Activated CD4-positive, alpha-beta T cell treated with anti-CD3 and anti-CD28 coated beads for 36 hours (primary cell): ENCODE results near the gene SLC25A17. TPM values are rescaled to one million over a fixed set of nuclear protein-coding genes. Genes with fewer than 3 reads are reported as not detected.
A peak's percentile ranks its signal among the peaks of the same experiment; 100 is the strongest.
"Not testable (repeated sequence)": the region's sequence is repeated elsewhere in the genome, so short reads cannot be mapped to it uniquely, and the experiment has no call there.

Source experiments
- ATAC-seq: fragments of 200-7000 bp; cut with Tn5 transposase; one replicate; pipeline ENCODE4 v1.10.0; 2021; ENCODE audit warnings: mild to moderate bottlenecking, moderate library complexity
- CTCF ChIA-PET: fragments of 350-600 bp; sonication (Branson Sonifier 250); formaldehyde crosslinking; loops from one replicate; lab custom pipeline; 2021; ENCODE audit warnings: antibody characterized with exemption; lab: Charles Lee
- POLR2A ChIA-PET: fragments of 350-600 bp; sonication (Branson Sonifier 250); formaldehyde crosslinking; loops from one replicate; lab custom pipeline; 2021; ENCODE audit warnings: antibody characterized with exemption, inconsistent platforms; lab: Charles Lee
- DNase-seq: peaks from one replicate; pipeline ENCODE4 v3.0.0-alpha.2; 2020
- H3K27ac Mint-ChIP-seq: one replicate; pipeline ENCODE4 v1.8.0; 2021; ENCODE audit warnings: mixed read lengths
- H3K27me3 Mint-ChIP-seq: one replicate; pipeline ENCODE4 v1.8.0; 2021; ENCODE audit warnings: mixed read lengths
- H3K36me3 Mint-ChIP-seq: one replicate; pipeline ENCODE4 v1.8.0; 2021; ENCODE audit warnings: low read depth, mixed read lengths
- H3K4me1 Mint-ChIP-seq: one replicate; pipeline ENCODE4 v1.8.0; 2021; ENCODE audit warnings: mixed read lengths
- H3K4me3 Mint-ChIP-seq: one replicate; pipeline ENCODE4 v1.8.0; 2021; ENCODE audit warnings: mild to moderate bottlenecking, moderate library complexity, mixed read lengths
- H3K9me3 Mint-ChIP-seq: one replicate; pipeline ENCODE4 v1.8.0; 2021; ENCODE audit warnings: low read depth, mixed read lengths
- intact Hi-C, 2 experiments: fragments of 100-400 bp; cut with DNase I in 1 of 2; cut with micrococcal nuclease in 1 of 2; formaldehyde crosslinking; loops; one replicate each; pipeline versions ENCODE4 v1.14.2 to v1.15.1; 2022 to 2024; cut with DNase I, micrococcal nuclease
- microRNA-seq: library from miRNA; unstranded; fragments of <30 nt; microRNA quantifications from one replicate; pipeline ENCODE4 v1.2.0, GENCODE V29; 2021; ENCODE audit warnings: borderline replicate concordance
- total RNA-seq, 2 experiments: library from RNA; stranded (reverse); gene quantifications; one replicate each; pipeline ENCODE4 v1.2.3, GENCODE V29; 2021

SLC25A17 gene
- total RNA-seq, 2 experiments from 2014 or later, result 23.3 to 29.7 TPM

DNA sequence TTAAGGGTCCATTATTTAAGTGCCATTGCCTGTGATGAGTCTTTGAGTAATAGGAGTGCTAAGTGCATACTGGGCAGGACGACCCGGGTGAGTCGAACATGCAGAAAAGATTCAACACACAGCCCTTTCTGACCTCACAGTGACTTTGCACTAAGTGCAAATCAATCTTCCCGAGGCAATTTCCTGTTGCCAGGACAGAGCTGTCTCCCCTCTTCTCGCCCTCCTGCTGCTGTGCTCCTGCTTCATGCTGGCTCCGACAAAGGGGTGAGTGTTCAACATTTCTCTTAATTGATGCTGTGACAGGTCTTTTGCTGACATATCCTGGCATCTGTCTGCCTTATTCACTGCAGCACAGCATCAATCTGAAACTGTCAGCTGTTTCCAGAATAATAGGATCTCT, 97.9 kb downstream of the SLC25A17 start:
- peaks cover 7% of the 10 kb centered on the region for H3K4me1 Mint-ChIP-seq

DNA sequence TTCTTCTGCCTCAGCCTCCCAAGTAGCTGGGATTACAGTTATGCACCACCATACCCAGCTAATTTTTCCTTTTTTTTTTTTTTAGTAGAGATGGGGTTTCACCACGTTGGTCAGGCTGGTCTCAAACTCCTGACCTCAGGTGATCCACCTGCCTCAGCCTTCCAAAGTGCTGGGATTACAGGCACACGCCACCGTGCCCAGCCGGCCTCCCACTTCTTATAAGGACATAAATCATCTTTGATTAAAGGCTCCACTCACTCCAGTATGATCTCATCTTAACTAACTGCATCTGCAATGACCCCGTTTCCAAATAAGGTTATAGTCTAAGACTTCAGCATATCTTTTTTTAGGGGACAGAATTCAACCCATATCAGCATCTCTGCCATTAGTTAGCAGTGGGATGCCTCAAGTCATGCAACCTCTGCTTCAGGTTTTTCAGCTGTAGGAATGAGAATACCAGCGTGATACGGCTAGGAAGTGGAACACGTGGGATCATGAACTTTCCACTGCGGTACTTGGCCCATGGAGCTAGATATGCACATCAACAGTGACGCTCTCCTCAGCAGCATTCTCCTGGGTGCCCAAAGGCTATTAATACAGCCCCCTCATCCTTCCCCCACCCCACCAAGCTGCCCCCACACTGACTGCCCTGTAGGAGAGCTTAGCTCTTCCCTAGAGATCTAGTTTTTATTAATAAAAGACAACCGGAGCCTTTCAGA, 98.4 kb downstream of the SLC25A17 start:
- DNase-seq, result no peak
- no peaks in the 10 kb centered on the region for H3K9me3 Mint-ChIP-seq
- ChIA-PET CTCF (interaction anchor here (0.6 to 1.1 kb wide), 4 partner anchors 12 to 230 kb away, joined by 3 to 4 read pairs (median 3); no protein-coding TSS in a partner anchor), POLR2A (no interaction called here)
- intact Hi-C loops, result no loop called here
- H3K4me1 Mint-ChIP-seq, result peaks cover 7% of the 10 kb centered on the region
- no peak overlapping the region for H3K27ac Mint-ChIP-seq
- no peak overlapping the region for H3K4me3 Mint-ChIP-seq
- no peaks in the 10 kb centered on the region for H3K27me3 Mint-ChIP-seq
- H3K36me3 Mint-ChIP-seq, result no peaks in the 10 kb centered on the region
- ATAC-seq, result no peak

More for the DNA sequence above, 97.9 kb downstream of the SLC25A17 start:
- Mint-ChIP-seq H3K4me3 (no peak overlapping the region), H3K36me3 (no peaks in the 10 kb centered on the region), H3K27me3 (no peaks in the 10 kb centered on the region), H3K27ac (no peak overlapping the region), H3K9me3 (no peaks in the 10 kb centered on the region)
- intact Hi-C loops, result no loop called here
- POLR2A ChIA-PET, result no interaction called here
- DNase-seq (no peak), ATAC-seq (peak; percentile 12)
- CTCF ChIA-PET, result interaction anchor here (0.6 to 0.7 kb wide), 3 partner anchors 13 to 582 kb away, joined by 3 to 4 read pairs (median 3); partner anchors contain the start of gene MRTFA

DNA sequence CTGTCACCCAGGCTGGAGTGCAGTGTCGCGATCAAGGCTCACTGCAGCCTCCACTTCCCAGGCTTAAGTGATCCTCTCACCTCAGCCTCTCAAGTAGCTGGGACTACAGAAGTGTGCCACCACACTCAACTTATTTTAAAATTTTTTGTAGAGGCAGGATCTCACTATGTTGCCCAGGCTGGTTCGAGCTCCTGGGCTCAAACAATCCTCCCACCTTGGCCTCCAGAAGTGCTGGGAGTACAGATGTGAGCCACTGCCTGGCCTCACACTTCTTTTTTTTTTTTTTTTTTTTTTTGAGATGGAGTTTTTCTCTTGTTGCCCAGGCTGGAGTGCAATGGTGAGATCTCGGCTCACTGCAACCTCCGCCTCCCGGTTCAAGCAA, 99.0 kb downstream of the SLC25A17 start:
- H3K27ac Mint-ChIP-seq, H3K36me3 Mint-ChIP-seq, POLR2A ChIA-PET, H3K27me3 Mint-ChIP-seq, H3K4me1 Mint-ChIP-seq, H3K9me3 Mint-ChIP-seq, H3K4me3 Mint-ChIP-seq, DNase-seq, ATAC-seq, intact Hi-C loops: not testable (repeated sequence)
- CTCF ChIA-PET, result interaction anchor here (0.6 to 1.1 kb wide), 3 partner anchors 13 to 231 kb away, joined by 3 to 4 read pairs (median 3); no protein-coding TSS in a partner anchor

Small RNA genes lying within 50 kb of the gene (microRNA-seq; reads per million reads assigned to microRNA genes)
- gene MIR4766, result 1.1 reads per million

Other genes with a start within 250 kb of the SLC25A17 start
- 10 to 100 TPM; 41.0 to 43.2 TPM for gene MRTFA, start 182.6 kb downstream of the SLC25A17 start, total RNA-seq
- gene MCHR1, start 139.9 kb downstream of the SLC25A17 start, total RNA-seq, result not detected
- 100 to 1,000 TPM; 260 to 297 TPM for gene ST13, start 37.3 kb upstream of the SLC25A17 start, total RNA-seq
- gene XPNPEP3, start 37.8 kb upstream of the SLC25A17 start, total RNA-seq, result 10 to 100 TPM; 21.5 to 25.8 TPM
- gene DNAJB7, start 42.8 kb upstream of the SLC25A17 start, total RNA-seq, result not detected
- 10 to 100 TPM; 49.9 to 96.6 TPM for gene RBX1, start 132.0 kb upstream of the SLC25A17 start, total RNA-seq